HG02970 (cell line): ENCODE results near the gene EIF1B.

Source experiments
- ATAC-seq: cut with Tn5 transposase; IDR thresholded peaks from one replicate; pipeline ENCODE4 v1.9.1; 2021; ENCODE audit warnings: mild to moderate bottlenecking, moderate library complexity, moderate number of reproducible peaks; ENCODE audit not compliant: unreplicated experiment, low FRiP score

The EIF1B gene

DNA sequence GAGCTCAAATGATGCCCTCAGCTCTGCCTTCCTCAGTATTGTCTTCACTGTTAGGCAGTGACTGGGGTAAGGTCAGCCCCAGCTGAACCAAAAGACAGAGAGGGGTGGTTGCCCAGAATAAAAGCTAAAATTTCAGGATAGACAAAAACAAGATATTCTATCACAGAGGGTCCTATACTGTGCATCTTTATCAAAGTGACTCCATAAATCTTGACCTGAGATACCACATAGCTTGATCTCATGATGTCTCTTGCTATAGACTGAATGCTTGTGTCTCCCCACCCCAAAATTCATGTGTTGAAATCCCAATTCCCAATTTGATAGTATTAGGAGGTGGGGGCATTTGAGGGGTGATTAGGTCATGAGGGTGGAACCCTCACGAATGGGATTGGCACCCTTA, 30.4 kb downstream of the EIF1B start:
- ATAC-seq, result no peak

DNA sequence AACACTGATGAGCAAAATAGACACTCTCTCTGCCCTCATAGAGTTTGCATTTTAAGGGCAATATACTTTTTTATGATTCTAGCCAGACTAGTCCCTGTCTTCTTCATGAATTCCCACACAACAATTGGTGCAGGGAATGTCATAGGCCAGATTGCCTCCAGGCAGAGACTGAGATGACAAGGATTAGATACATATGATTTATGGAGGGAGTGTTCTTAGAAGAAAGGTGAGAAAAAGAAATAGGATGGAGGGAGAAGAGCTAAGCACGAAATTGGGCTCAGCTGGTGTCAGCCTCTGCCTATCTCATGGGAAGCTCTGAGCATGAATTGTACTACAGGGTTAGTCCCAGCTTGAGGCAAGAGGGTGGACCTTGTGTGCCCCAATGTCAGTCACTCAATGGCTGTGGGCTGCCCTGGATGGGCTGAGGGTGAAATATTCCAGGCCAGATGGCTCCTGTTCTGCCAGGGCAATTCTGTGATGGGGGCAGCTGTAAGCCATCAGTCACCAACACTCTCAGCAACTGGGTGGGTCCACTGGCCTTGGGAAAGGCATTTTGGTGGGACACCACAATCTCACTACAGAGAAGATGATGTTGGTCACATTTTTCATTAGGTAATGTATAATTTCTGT, 31.1 kb downstream of the EIF1B start:
- no peak for ATAC-seq

- no peak for ATAC-seq
Observed at GRCh38 chr3:40341671-40342070, 32.2 kb downstream of the EIF1B start.

DNA sequence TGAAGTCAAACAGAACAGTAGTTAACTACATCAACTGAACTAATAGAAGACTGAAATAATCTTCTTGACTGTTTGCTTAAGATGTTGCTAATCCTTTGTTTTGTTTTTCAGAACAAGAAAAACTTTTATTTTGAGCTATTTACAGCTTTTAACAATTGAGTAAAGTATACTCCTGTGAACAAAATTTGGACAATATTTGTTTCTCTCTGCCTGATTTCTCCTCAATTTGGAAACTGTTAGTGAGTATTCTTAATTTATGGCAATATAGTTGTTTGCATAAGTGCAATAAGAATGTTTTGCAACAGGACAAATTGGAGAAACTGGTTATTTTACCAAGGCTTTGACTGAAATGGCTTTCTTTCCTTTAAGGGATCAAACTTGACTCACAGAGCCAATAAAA, 41.0 kb downstream of the EIF1B start:
- no peak for ATAC-seq

GRCh38 chr3:40355410-40355809, 45.9 kb downstream of the EIF1B start:
- ATAC-seq, result no peak

DNA sequence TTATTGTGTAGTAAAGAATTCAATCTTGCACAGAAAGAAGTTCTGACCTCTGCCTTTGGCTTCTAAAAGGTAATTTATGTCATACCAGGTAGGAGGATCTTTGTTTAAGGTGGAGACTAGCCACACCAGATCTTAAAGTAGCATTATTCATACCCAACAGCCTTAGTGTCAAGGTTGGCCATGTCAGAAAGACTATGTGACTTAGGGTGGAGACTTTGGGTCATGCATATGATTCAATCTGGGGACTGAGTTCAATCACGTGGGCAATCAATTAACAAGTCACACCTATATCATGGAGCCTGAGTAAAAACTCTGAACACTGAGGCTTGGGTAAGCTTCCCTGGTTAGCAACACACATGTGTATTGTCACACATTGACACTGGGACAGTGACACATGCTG, 48.9 kb downstream of the EIF1B start:
- ATAC-seq, result no peak
